ENCODE results near the gene TRA2B.
"Not testable (repeated sequence)": the region's sequence is repeated elsewhere in the genome, so short reads cannot be mapped to it uniquely, and the experiment has no call there.

The TRA2B gene

DNA sequence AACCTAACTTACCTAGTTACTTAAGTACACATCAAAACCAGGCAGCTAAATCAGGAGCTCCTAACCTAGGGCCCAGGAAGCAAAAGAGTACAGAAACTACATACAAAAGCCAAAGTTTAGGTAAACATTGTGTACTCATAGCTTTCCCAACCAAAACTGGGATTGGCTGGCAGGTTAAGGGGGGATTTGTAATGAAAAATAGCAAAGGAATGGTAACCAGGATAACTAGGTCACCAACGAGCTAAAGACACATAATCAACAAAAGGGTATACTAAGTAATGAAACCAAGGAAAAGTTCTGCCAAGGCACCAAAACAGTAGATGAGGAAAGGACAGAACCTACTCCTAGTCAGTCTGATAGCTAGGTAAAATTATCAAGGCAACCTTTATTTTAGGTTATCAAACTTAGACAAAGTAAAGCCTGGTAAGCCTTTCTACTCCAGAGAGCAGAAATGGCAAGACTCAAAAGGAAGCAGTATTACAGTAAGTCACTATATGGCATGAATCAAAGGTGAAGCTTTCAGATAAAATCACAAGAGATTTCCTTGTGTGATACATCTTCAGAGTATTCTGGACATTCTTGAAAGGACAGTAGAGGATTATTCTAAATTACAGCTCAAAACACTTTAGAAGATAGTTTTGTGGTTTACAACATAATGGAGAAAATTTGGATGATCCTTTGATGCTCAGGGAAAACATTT is 10.2 kb downstream of the TRA2B start:
- DNase-seq (ENCODE audit: low spot score): no peak

DNA sequence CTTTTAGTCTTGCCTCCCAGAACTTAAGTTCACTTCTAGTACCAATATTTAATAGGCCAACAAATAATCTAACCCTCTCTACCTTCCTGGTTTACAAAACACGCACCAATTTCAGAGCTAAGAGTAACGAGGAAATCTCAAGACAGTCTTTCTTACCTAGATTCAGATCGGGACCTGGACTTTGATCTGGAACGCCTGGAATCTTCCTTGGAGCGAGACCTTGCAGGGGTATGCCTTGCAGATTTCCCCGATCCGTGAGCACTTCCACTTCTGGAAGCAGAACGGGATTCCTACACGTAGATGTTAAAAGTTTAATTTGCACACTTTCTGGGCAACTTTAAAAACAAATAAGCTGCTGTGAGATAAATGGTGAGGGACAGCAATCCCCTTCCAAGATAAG is 11.4 kb downstream of the TRA2B start:
- DNase-seq (ENCODE audit: low spot score): no peak

DNA sequence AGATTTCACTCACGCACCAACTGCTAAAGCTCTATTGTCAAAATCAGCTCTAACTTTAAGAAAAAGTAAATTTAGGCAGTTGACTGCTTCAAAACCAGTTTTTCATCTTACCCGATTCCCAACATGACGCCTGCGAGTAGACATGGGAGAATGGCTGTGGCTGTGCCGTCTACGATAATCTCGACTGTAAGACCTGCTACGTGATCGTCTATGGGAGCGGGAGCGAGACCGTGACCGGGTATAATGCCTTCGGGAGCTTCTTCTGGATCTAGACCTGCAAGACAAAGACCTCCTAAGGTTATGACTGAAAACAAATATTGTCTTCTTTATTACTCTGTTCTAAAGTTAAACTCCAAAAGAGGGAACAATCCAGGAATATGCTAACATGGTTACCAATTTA is 12.5 kb downstream of the TRA2B start:
- no peak for DNase-seq (ENCODE audit: low spot score)

DNA sequence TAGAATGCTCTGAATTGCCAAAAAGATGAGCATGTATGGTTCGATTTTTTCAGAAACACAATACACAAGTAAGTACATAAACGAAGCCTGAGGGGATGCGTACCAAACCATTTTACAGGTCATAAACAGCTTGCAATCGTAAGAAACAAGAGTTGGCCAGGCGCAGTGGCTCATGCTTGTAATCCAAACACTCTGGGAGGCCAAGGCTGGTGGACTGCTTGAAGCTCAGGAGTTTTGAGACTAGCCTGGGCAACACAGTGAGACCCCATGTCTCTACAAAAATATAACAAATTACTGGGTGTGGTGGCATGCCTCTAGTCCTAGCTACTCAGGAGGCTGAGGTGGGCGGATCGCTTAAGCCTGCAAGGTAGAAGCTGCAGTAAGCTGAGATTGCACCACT is 13.4 kb downstream of the TRA2B start:
- DNase-seq (ENCODE audit: low spot score): no peak

DNA sequence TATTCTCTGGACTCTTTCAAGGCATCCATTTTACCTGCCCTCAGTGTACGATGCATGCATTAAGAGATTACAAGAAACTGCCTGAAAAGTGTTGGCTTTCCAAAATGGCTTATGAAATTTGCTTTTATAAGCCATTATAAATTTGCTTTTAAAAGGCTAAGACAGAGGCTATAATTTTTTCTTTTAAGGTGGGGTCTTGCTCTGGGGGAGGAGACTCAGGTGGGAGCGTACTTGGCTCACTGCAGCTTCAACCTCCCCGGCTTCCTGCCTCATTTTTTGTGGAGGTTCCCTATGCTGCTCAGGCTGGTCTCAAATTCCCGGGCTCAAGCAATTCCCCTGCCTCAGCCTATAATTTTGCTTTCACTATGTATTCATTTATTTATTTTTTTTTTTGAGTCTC is 17.6 kb downstream of the TRA2B start:
- no peak for DNase-seq (ENCODE audit: low spot score)

DNA sequence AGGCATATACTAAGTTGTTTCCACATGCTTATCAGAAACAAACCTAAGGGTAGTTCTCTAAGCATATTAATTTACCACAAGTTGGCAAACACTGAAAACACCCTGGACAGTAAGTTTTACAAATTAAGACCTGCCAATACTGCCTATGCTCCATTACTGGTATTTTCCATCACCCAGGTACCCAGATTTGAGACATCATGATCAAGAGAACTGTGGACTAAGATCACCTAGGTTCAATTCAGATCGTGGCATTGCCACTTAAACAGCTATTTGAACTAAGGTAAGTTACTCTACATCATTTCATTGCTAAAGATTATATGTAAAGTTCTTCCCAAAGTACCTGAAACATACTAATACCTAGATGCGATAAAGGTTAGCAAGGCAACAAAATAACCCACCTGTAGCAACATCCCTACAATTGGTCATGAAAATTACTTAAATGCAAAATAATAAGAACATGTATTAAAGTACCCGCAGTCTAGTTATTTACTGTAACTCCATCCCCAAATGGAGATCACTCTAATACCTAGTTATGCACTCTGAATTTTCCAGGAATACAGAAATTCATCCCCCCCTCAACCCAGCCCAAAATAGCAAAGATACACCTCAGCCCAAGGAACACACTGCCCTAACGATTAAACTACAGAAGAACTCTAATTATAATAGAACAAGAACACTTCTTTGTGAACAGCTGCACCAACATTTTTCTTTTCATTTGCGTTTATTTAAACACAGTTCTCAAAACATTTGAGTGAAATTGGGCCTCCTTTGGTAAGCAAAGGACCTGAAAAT is 21.6 kb downstream of the TRA2B start:
- DNase-seq (ENCODE audit: low spot score): no peak

DNA sequence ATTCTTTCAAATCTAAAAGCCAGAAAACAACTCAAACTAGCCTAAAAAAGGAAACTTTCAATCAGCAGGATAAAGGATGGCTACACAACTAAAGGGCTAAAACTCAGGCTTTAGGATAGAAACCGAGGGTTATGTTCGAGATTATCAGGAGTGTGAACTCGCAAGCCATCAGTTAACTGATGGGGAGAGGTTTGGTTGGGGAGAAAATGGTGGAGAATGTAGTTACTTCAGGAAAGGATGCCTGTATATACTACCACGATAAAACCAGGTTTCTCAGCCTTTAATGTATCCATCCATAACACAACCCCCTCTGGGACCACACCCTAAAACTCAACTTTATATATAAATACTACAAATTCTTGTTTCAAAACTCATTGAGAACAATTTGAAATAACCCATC is 22.2 kb downstream of the TRA2B start:
- DNase-seq (ENCODE audit: low spot score): no peak

DNA sequence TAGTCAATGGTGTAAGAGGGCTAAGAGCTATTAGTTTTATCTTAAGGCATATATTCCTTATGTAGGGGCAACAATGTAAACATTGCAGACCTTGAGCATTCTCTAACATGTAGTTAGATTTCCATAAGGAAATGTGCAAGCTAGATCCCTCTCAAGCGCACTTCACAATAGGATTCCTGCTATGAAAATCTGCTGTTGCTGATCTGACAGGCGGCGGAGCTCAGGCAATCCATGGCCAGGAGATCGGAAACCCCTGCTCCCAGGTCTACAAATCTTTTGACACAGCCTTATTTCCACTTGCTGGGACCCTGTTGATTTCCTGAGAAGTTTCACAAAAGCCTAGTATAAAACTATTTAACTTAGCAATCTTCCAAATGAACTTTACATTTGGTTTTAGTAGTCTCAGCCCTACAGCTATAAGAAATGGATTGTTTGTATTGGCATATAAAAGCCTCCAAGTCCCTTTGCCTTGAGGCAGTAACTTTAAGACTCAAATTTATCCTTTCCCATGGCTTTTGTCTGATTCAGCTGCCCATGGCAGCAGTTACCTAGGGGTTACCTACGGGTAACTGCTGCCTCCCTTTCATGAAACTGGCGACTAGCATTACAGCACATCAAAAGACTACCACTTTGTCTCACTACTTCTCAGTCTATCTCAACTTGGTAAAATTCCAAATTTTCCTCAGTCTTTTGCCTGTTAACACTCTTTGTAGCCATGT is 22.7 kb downstream of the TRA2B start:
- DNase-seq (ENCODE audit: low spot score): no peak

DNA sequence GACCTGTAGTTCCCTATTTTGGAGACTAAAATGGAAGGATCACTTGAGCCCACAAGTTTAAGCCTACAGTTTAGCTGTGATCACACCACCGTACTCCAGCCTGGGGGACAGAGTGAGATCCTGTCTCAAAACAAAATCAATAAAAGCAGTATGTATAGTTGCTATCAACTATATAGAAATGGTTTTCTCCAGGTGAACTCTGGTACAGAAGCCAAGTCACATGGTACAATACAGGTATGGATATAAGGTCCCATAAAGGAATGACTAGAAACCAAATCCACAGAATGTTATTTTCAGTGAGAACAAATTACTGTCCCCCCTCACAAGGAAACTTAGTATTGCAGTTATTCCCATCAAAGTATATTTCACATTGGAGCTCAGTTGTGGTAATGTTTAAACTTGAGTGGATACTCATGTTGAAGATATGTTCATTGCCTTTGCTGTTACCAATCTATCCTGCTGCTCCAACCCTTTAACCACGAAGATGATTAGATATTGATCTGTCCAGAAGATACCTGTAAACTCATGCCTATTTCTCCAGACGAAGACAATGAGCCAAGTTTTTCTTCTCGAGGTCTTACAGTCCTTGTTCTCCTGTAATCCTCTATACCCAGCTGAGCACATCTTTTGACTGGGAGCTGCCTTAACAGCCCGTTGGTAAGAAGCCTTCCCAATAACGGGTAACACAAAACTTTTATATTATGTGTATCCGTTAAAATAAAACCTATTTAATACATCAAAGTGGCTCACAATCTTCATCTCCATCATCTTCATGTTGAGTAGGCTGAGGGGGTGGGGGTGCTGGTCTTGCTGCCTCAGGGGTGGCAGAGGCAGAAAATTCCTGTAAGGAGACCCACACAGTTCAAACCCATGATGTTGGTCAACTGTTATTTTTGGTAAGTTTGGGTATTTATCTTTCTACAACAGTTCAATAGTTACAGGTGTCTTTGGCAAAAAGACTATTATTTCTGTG is 24.6 kb downstream of the TRA2B start:
- DNase-seq (ENCODE audit: low spot score): no peak

DNA sequence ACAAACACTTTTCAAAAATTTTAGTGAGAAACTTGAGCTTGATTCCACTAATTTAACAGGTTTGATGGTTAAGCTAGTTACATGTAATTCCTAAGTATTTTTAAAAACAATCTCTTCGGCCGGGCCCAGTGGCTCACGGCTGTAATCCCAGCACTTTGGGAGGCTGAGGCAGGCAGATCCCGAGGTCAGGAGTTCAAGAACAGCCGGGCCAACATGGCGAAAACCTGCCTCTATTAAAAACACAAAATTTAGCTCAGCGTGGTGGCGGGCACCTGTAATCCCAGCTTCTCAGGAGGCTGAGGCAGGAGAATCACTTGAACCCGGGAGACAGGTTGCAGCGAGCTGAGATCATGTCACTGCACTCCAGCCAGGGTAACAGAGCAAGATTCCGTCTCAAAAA is 25.3 kb downstream of the TRA2B start:
- DNase-seq (ENCODE audit: low spot score): no peak

DNA sequence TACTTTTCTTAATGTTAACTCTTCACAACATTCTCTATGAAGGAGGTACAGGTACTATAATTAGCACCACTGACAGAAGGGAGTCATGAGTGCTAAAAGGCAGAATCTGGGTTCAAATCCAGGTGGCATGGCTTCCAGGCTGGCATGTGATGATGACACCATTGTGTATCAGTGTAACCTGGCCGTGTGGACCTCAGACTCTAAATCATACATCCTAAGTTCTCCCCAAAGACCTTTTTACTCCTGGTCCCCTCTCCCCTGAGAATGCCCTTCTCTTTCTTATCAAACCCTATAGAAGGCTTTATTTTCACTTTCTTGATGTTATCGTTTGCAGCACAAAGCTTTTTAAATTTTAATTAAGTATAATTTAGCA is 26.8 kb downstream of the TRA2B start:
- DNase-seq (ENCODE audit: low spot score): not testable (repeated sequence)

DNA sequence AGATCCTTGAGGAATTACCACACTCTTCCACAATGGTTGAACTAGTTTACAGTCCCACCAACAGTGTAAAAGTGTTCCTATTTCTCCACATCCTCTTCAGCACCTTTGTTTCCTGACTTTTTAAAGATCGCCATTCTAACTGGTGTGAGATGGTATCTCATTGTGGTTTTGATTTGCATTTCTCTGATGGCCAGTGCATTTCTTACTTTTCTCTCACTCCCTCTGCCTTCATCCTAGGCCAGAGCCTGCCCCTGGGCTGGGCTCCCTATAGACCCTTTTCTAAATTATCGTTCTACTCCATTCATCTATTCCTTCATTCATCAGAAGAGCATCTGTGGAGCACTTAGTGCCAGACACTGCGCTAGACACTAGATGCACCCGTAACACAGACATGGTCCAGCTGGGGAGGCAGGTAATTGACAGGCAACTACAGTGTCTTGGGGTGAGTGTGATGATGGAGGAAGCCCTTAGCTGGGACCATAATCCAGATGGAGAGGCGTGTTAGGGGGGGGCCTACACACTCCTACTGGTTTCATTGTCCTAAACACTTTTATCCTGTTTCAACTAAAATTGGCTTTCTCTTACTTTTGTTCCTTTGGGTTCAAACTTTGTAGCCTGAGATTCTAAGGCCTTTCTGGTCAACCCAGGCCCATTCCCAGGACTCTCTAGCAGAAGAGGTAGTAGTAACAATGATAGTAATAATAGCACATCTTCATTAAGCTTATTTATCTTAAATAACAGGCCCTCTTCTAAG is 27.3 kb downstream of the TRA2B start:
- not testable (repeated sequence) for DNase-seq (ENCODE audit: low spot score)

DNA sequence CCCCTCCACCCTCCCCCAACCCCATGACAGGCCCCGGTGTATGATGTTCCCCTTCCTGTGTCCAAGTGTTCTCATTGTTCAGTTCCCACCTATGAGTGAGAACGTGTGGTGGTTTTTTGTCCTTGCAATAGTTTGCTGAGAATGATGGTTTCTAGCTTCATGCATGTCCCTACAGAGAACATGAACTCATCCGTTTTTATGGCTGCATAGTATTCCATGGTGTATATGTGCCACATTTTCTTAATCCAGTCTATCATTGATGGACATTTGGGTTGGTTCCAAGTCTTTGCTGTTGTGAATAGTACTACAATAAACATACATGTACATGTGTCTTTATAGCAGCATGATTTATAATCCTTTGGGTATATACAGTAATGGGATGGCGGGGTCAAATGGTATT is 27.9 kb downstream of the TRA2B start:
- DNase-seq (ENCODE audit: low spot score): not testable (repeated sequence)

DNA sequence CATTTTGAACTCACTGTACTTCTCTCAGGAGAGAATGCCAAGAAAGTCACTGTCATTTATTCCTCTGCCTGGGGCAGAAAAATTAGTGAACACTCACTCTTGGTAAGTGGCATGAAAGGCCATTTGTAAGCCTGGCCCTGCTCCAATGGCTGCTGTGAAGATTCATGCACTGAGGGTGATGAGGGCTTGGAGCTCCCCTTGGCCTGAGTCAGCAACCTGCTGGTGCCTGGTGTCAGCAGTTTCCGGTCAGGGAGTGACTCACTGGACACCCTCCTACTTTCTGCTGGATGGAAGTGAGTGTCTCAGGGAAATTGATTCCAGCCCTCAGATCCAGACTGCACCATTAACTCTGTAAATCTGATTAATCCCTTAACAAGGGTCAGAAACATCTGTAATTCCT is 37.6 kb downstream of the TRA2B start:
- no peak for DNase-seq (ENCODE audit: low spot score)

DNA sequence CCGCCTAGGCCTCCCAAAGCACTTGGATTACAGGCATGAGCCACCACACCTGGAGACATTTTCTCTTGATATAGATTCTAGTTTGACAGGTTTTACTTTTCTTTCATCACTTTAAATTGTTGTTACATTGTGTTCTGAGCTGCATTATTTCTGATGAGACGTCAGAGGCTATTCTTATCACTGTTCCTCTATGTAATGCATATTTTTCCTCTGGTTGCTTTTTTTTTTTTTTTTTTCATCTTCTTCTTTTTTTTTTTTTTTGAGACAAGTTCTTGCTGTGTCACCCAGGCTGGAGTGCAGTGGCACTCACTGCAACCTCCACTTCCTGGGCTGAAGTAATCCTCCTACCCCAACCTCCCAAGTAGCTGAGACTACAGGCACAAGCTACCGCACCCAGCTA is 41.2 kb downstream of the TRA2B start:
- no peak for DNase-seq (ENCODE audit: low spot score)

DNA sequence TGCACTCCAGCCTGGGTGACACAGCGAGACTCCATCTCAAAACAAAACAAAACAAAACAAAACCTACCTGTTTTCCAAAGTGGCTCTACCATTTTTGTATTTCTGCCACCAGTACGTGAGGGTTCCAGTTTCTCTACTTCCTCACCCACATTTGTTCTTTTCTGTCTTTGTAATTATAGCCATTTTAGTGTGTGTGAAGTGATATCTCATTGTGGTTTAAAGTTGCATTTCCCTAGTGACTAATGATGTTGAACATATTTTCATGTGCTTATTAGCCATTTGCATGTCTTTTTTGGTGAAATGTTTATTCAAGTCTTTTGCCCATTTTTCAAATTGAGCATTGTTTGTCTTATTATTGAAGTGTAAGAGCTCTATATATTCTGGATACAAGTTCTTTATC is 50.7 kb downstream of the TRA2B start:
- no peak for DNase-seq (ENCODE audit: low spot score)

DNA sequence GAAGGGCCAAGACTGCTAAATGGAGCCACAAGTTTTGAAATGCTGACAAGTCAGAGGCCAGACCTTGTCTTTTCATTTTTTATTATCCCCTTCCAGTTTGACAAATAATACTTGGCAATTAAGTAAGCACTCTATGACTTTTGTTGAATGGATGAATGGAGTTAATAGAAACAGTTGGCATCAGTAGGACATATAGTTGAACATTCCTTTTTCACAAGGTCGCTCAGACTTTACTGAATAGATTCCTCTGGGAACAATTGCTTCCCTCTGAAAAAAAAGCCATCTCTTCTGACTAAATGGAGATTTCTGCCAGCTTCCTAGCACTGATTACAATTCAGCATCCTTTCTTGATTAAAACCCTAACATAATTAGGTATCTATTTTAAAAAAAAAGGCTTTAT is 53.2 kb downstream of the TRA2B start:
- DNase-seq (ENCODE audit: low spot score): no peak

DNA sequence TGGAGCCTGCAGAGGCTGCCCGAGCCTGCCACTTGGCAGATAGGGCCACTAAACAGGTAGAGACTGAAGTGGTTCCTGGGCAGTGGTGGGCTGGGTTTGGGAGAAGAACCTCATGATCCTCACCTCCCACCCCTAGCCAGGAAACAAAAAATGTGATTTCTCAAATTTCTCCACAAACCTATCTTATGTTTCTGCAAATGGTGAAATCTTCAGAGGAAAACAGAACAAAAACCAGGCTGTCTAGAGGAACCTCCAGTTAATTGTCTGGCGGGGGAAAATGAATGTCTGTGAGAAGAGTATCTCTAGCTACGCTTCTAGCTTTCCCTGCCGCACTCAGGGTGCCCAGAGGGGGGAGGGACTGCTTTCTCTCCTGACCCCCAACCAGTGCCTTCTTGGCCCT is 55.9 kb downstream of the TRA2B start:
- no peak for DNase-seq (ENCODE audit: low spot score)

DNA sequence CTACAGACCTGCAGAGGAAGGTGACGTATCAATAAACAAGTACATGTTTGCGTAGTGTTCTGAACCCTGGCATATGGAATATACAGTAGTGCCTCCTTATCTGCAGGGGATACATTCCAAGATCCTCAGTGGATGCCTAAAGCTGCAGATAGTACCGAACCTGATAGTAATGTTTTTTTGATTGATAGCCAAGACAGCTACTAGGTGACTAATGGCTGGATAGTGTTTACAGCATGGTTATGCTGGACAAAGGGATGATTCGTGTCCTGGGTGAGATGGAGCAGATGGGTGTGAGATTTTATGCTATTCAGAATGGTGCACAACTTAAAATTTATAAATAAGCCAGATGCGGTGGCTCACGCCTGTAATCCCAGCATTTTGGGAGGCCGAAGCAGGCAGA is 57.2 kb downstream of the TRA2B start:
- no peak for DNase-seq (ENCODE audit: low spot score)

DNA sequence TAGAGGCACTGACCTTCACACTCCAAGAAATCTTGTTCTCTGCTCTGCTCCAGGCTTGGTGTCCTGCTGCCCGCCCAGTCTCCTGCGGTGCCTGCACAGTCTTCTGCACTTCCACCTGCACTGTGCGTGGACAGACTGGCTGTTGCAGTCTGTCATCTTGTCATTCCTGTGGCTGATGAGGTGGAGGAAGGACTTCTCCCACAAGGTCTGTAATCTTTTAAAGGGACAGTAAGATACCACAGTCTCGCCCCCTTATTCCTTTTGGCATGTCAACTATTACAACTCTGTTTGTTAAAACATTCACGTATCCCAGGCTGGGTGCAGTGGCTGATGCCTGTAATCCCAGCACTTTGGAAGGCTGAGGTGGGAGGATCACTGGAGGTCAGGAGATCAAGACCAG is 58.9 kb downstream of the TRA2B start:
- no peak for DNase-seq (ENCODE audit: low spot score)

DNA sequence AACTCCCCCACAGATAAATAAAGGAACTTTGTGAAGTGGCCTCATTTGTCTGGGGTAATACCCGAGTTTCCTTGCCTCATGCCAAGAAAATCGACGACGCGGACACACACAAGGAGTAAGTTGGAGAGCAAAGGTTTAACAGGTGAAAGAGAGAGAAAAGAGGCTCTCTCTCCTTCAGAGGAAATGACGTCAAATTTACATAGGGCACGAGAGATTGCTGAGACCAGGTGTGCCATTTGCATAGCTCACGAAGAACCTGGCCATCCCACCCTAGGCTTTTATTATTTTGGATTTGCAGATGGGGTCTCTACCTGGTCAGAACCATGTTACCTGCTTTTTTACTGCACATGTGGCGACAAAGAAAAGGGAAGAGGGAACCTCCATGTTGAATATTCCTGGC is 63.7 kb downstream of the TRA2B start:
- no peak for DNase-seq (ENCODE audit: low spot score)

Data from germinal center (tissue), 1 donor.